Effector CD8-positive, alpha-beta T cell (primary cell): ENCODE data around the gene APOB.
"Not testable (repeated sequence)": the region's sequence is repeated elsewhere in the genome, so short reads cannot be mapped to it uniquely, and the experiment has no call there.

Experiments
- DNase-seq: peaks from one replicate; lab custom pipeline; 2025; lab: John Stamatoyannopoulos, UW

The APOB gene

DNA sequence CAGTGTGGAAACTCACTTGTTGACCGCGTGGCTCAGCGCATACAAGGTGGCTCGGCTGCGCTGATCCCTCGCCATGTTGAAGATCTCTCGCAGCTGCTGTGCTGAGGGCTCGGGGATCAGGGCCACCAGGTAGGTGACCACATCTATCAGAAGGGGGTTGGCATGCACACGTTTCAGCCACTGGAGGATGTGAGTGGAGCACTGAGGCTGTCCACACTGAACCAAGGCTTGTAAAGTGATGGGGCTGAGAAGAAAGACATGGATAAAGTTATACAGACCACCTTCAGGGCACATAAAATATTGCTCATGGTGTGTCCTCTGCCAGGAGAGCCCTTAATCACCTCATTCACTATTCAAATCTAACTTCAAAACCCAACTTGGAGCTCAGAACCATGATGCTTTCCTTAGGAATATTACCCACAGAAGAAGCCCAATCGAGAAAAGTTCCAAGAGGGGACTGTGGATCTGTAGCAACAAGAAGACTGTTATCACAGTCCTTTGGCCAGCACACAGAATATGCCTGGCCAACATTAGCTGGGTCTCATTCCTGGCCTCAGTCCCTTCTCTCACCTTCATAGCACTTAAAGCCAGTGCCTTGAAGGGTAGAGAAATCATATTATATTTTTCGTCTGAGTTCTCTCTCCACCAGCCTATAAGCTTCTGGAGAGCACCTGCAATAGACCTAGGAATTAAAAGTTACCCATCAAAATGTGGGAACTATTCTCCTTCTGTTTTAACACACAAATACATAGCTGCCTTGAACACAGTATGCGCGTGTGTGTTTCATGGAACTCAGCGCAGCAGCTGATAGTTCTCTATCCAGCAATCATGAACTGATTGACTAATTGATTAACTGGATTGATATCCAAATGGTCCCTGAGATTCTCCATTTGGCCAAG lies 11.3 kb downstream of the APOB start:
- no peak for DNase-seq

DNA sequence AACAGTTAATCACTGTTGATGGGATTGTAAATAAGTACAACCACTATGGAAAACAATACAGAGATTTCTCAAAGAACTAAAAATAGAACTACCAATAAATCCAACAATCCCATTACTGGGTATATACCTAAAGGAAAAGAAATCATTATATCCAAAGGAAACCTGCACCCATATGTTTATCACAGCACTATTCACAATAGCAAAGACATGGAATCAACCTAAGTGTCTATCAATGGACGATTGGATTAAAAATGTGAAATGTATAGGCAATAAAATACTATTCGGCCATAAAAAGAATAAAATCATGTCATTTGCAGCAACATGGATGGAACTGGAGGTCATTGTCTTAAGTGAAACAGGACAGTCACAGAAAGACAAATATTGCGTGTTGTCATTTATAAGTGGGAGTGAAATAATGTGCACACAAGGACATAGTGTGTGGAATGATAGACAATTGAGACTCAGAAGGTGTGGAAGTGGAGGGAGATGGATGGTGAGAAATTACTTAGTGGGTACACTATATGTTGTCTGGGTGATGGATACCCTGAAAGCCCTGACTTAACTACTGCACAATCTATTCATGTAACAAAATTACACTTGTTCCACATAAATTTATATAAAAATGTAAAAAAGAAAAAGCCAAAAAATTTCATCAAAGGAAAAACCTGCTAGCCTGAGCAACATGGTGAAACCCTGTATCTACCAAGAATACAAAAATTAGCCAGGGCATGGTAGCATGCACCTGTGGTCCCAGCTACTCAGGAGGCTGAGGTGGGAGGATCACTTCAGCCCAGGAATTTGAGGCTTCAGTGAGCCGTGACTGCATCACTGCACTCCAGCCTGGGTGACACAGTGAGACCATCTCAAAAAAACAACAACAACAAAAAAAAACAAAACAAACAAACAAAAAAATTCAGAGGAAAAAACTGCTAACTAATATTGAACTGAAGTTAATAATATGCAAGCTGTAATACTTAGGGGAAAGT lies 12.6 kb downstream of the APOB start:
- no peak for DNase-seq

DNA sequence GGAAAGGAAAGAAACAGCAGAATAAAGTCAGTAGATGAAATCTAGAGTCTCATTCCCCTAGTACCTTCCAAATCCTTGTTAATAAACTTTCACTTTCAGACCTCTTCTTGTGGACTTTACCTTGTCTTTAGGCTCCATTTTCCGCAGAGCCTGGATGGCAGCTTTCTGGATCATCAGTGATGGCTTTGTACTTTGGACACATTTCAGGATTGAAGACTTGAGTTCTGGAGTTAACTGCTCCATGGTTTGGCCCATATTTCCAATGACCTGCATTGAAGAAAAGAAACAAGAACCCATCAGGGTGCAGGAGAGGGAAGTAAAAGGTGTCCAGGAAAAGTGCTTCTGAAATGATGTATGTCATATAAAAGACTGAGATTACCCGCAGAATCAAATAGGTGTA lies 14.4 kb downstream of the APOB start:
- DNase-seq, result no peak

DNA sequence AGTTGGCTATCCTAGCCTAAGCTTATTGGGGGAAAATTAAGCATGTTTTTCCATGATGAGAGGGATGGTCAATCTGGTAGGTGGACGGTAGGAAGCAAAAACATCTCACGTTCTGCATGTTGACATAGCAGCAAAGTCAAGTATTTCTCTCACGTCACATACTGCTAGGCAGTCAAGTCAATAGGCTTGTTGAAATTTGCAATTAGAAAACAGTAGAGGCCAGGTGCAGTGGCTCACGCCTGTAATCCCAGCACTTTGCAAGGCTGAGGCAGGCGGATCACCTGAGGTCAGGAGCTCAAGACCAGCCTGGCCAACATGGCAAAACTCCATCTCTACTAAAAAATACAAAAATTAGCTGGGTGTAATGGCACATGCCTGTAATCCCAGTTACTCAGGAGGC lies 14.9 kb downstream of the APOB start:
- DNase-seq, result not testable (repeated sequence)

DNA sequence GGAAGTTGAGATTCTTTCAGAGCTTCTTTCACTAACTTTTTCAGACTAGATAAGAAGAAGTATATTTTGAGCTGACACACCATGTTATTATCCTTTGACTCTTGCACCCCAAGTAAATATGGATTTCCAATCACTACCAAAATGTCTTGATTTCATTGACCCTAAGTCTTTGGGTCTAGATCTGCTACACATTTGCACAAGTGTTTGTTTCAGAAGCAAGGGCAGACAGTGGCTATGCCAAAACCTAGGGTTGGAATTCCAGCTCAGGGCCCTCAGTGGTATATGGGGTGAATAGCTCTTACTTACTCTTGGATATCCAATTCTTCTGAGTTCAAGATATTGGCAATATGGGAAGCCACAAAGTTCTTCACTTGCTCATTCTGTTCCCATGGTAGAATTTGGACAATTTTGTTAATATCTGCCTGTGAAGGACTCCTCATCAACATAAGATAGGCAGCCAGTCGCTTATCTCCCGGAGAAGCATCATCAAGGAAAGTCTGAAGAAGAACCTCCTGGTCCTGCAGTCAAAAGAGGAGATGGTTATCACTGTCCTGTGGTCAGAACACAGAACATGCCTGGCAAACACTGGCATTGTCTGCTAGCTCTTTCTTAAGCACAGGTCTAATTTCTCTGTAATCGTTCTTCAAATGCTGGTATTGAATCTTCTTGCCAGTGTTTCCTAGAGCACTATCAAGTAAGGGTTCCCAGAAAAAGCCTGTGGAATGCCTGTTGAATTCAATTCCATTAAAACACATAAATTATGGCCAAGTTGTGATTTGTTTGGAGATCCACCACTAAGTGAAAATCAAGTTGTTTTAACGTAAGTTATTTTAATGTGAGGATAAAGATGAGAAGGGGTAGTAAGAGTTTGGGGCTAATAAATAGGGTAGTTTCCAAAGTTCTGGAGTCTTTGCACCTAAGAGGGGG lies 15.6 kb downstream of the APOB start:
- DNase-seq, result no peak

- no peak for DNase-seq
These were observed 17.2 kb downstream of the APOB start for GRCh38 chr2:21026479-21027282.

- no peak for DNase-seq
These were observed 18.0 kb downstream of the APOB start for GRCh38 chr2:21025690-21026478.

DNA sequence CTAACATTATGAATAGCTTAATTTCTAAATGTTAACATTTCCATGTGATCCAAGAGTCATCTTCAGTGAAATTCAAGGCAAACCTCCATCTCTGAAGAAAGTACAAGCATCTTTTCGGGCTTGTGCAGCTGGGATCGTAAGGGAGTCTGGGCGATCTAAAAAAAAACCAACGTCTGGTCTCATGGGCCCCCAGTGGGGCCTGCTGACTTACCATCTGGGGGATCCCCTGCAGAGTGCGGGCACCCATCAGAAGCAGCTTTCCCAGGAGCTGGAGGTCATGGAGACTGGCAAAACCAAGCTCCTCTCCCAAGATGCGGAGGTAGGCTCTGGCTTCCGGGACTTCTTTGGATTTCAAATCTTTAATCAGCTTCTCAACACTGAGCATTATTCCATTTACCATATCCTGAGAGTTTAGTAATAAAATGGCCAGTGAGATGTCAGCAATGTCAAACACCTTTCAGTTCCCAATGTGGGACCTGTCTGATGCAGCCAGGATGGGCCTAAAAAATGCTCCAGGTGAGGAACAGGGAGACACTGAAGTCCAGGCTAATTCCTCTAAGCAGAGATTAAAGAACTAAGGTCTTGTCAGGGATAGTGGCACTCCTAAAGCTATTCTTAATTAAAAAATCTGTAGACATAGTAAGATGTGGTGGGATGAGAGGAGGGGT lies 19.0 kb downstream of the APOB start:
- no peak for DNase-seq

DNA sequence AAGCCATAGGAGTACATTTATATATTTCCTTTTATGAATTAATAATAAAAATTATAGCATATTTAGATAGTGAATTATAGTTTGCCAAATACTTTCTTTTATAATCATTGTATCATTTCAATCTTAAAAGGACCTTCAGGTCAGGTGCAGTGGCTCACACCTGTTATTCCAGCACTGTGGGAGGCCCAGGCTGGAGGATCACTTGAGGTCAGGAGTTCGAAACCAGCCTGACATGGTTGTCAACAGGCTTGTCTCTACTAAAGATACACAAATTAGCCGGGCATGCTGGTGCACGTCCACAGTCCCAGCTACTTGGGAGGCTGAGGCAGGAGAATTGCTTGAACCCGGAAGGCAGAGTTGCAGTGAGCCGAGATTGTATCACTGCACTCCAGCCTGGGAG lies 19.7 kb downstream of the APOB start:
- no peak for DNase-seq

GRCh38 chr2:21023419-21024181 lies 20.3 kb downstream of the APOB start:
- no peak for DNase-seq

GRCh38 chr2:21022792-21023367 lies 21.0 kb downstream of the APOB start:
- no peak for DNase-seq

GRCh38 chr2:21021430-21021829 lies 22.4 kb downstream of the APOB start:
- no peak for DNase-seq

DNA sequence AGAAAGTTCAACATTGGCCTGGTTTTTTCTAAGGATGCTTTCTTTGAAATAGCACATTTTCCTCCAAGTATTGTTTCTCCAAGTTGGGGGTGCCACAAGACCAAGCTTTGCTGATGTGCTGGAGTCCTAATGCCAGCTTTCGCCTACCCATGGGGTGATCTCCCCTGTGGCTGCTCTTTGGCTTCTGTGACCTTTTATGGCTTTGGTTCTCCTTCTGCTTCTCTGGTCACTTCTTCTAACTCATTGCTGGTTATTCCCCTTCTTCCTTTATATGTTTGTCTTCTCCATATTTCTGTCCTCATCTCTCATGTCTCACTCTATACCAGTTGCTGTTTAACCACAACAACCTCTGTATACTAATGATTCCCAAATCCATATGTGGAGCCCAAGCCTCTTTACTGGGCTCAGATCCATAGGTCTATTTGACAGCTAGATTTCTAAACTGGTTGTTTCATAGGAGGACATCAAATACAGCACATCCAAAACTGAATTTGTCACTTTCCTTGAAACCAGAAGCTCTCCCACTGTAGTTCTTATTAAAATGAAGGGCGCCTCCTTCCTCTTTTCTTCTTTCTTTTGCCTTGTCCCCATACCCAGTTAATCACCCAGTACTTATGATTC lies 23.1 kb downstream of the APOB start:
- no peak for DNase-seq

GRCh38 chr2:21020031-21020667 lies 23.7 kb downstream of the APOB start:
- no peak for DNase-seq

DNA sequence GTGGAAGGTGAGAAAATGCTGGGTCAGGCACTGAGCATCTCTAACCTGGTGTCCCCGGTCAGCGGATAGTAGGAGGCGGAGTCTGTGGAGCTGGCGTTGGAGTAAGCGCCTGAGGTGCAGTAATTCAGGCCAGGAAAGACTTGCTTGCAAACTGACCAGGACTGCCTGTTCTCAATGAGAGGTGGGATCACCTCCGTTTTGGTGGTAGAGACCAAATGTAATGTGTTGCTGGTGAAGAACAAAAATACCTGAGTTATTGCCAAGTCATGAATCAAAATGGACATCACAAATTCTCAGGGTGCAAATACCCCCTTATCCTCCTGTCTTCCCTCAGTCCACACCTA lies 24.2 kb downstream of the APOB start:
- DNase-seq, result no peak

DNA sequence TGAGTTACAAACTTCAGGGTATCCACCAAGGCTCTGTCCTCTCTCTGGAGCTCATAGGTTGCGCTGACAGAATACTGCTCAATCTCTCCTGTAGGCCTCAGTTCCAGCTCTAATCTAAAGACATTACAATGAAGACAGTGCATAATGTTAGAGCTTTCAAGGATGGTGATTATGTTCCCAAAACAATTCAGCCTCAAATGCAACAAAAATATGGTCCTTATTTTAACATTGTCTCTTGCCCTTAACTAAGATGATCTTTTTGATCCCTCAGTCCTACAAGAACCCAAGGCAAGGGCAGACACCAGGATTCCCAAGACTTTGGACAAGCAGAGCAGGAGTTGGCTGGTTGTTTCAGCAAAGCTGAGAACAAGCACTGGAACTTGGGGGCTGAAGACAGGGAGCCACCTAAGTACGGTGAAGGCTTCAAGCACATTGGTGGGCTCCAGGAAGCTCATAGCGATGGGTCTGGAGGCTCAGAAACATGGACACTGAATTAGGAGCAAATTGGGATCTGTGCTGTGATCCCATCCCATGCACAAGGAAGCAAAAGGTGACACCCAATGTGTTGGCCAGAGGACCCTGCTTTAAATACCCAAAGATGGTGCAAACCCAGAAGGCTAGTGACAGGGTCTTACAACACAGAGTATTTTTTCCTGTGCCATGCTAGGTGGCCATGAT lies 24.7 kb downstream of the APOB start:
- no peak for DNase-seq

- no peak for DNase-seq
These were observed 25.6 kb downstream of the APOB start for GRCh38 chr2:21018290-21018689.
